ENCODE data around the gene B3GNT2.

Gene B3GNT2

GRCh38 chr2:62209427-62209991 lies 13.6 kb downstream of the B3GNT2 start:
- TF ChIP-seq NFIC (IDR thresholded peaks at IDR 0.05), result no peak
- no peak for TF ChIP-seq USF1 (IDR thresholded peaks at IDR 0.05)
- TF ChIP-seq TAF1 (IDR thresholded peaks at IDR 0.05; ENCODE audit: low read depth), result no peak
- no peak for TF ChIP-seq RAD21 (IDR thresholded peaks at IDR 0.05; ENCODE audit: low read depth)
- no peak for TF ChIP-seq YY1 (IDR thresholded peaks at IDR 0.05; ENCODE audit: low read depth)
- no peak for TF ChIP-seq REST (IDR thresholded peaks at IDR 0.05; ENCODE audit: low read depth)
- no peak for TF ChIP-seq EP300 (IDR thresholded peaks at IDR 0.05; ENCODE audit: borderline replicate concordance)
- TF ChIP-seq MAX (IDR thresholded peaks at IDR 0.05), result no peak
- TF ChIP-seq EGR1 (IDR thresholded peaks at IDR 0.05), result no peak
- TF ChIP-seq CEBPB (IDR thresholded peaks at IDR 0.05), result no peak
- no peak for TF ChIP-seq ZBTB7A (IDR thresholded peaks at IDR 0.05; ENCODE audit: low read depth)
- TF ChIP-seq CREB1 (IDR thresholded peaks at IDR 0.05; ENCODE audit: low read depth), result no peak
- no peak for TF ChIP-seq TCF12 (IDR thresholded peaks at IDR 0.05; ENCODE audit: low read depth)
- no peak for TF ChIP-seq TEAD4 (IDR thresholded peaks at IDR 0.05)

GRCh38 chr2:62215306-62216064 lies 19.6 kb downstream of the B3GNT2 start:
- TF ChIP-seq MAX (IDR thresholded peaks at IDR 0.05) (no peak), RAD21 (IDR thresholded peaks at IDR 0.05; ENCODE audit: low read depth) (no peak), NFIC (IDR thresholded peaks at IDR 0.05) (no peak), USF1 (IDR thresholded peaks at IDR 0.05) (no peak), TEAD4 (IDR thresholded peaks at IDR 0.05) (no peak), ZBTB7A (IDR thresholded peaks at IDR 0.05; ENCODE audit: low read depth) (no peak), EGR1 (IDR thresholded peaks at IDR 0.05) (no peak), CREB1 (IDR thresholded peaks at IDR 0.05; ENCODE audit: low read depth) (no peak), TAF1 (IDR thresholded peaks at IDR 0.05; ENCODE audit: low read depth) (no peak), YY1 (IDR thresholded peaks at IDR 0.05; ENCODE audit: low read depth) (no peak), CEBPB (IDR thresholded peaks at IDR 0.05) (no peak), REST (IDR thresholded peaks at IDR 0.05; ENCODE audit: low read depth) (no peak), TCF12 (IDR thresholded peaks at IDR 0.05; ENCODE audit: low read depth) (no peak), FOXM1 (IDR thresholded peaks at IDR 0.05; ENCODE audit: borderline replicate concordance, low read depth) (no peak), EP300 (IDR thresholded peaks at IDR 0.05; ENCODE audit: borderline replicate concordance) (no peak)

- TF ChIP-seq CREB1 (IDR thresholded peaks at IDR 0.05; ENCODE audit: low read depth) (no peak), MAX (IDR thresholded peaks at IDR 0.05) (no peak), EGR1 (IDR thresholded peaks at IDR 0.05) (no peak), EP300 (IDR thresholded peaks at IDR 0.05; ENCODE audit: borderline replicate concordance) (no peak), FOXM1 (IDR thresholded peaks at IDR 0.05; ENCODE audit: borderline replicate concordance, low read depth) (no peak), TAF1 (IDR thresholded peaks at IDR 0.05; ENCODE audit: low read depth) (no peak), NFIC (IDR thresholded peaks at IDR 0.05) (no peak)
Measured at GRCh38 chr2:62216113-62216512, 20.2 kb downstream of the B3GNT2 start.

GRCh38 chr2:62216616-62217015 lies 20.7 kb downstream of the B3GNT2 start:
- TF ChIP-seq YY1 (IDR thresholded peaks at IDR 0.05; ENCODE audit: low read depth), result no peak
- no peak for TF ChIP-seq MAX (IDR thresholded peaks at IDR 0.05)
- no peak for TF ChIP-seq ZBTB7A (IDR thresholded peaks at IDR 0.05; ENCODE audit: low read depth)
- no peak for TF ChIP-seq CEBPB (IDR thresholded peaks at IDR 0.05)
- no peak for TF ChIP-seq FOXM1 (IDR thresholded peaks at IDR 0.05; ENCODE audit: borderline replicate concordance, low read depth)
- TF ChIP-seq EP300 (IDR thresholded peaks at IDR 0.05; ENCODE audit: borderline replicate concordance), result no peak
- no peak for TF ChIP-seq TEAD4 (IDR thresholded peaks at IDR 0.05)
- TF ChIP-seq REST (IDR thresholded peaks at IDR 0.05; ENCODE audit: low read depth), result no peak
- no peak for TF ChIP-seq NFIC (IDR thresholded peaks at IDR 0.05)
- no peak for TF ChIP-seq USF1 (IDR thresholded peaks at IDR 0.05)
- no peak for TF ChIP-seq RAD21 (IDR thresholded peaks at IDR 0.05; ENCODE audit: low read depth)
- no peak for TF ChIP-seq TCF12 (IDR thresholded peaks at IDR 0.05; ENCODE audit: low read depth)
- no peak for TF ChIP-seq EGR1 (IDR thresholded peaks at IDR 0.05)
- TF ChIP-seq TAF1 (IDR thresholded peaks at IDR 0.05; ENCODE audit: low read depth), result no peak
- TF ChIP-seq CREB1 (IDR thresholded peaks at IDR 0.05; ENCODE audit: low read depth), result no peak

All from Ishikawa (cell line).